Gastrocnemius medialis (tissue), 4 donors: Measurements from ENCODE around the gene COL27A1. TPM values are rescaled to one million over a fixed set of nuclear protein-coding genes. Genes with fewer than 3 reads are reported as not detected.

Experiments used
- ATAC-seq, 2 donors: fragments of 150-250 bp; one replicate each; pipeline ENCODE4 v1.9.1; 2016
- DNase-seq, 2 donors: peaks; one replicate each; pipeline ENCODE4 v3.0.0-alpha.2; 2019
- H3K27ac ChIP-seq, 4 donors: fragments of 200-600 bp; sonication (generic); 1 replicate in 1 of 4; 2 replicates in 3 of 4; pipeline ENCODE4 v1.5.1; 2016 to 2018; ENCODE audit warnings: mild to moderate bottlenecking in 2 of 4, moderate library complexity in 1 of 4
- H3K27me3 ChIP-seq, 3 donors: fragments of 200-600 bp; sonication (generic) in 2 of 3; 1 replicate in 1 of 3; 2 replicates in 2 of 3; pipeline versions ENCODE4 v1.5.1 to v1.6.0; 2016 to 2019; ENCODE audit warnings: mild to moderate bottlenecking in 1 of 3, moderate library complexity in 1 of 3
- H3K36me3 ChIP-seq, 2 donors: fragments of 200-600 bp; sonication (generic) in 1 of 2; one replicate each; pipeline ENCODE4 v1.5.1; 2017 to 2018
- H3K4me1 ChIP-seq, 2 donors: fragments of 200-600 bp; sonication (generic) in 1 of 2; one replicate each; pipeline ENCODE4 v1.5.1; 2016 to 2017; ENCODE audit warnings: mild to moderate bottlenecking in 2 of 2
- H3K4me3 ChIP-seq, 4 donors: fragments of 200-600 bp; sonication (generic) in 3 of 4; 1 replicate in 1 of 4; 2 replicates in 3 of 4; pipeline ENCODE4 v1.5.1; 2016 to 2019; ENCODE audit warnings: mild to moderate bottlenecking in 2 of 4
- H3K9me3 ChIP-seq, 3 donors: fragments of 200-600 bp; sonication (generic) in 2 of 3; 1 replicate in 1 of 3; 2 replicates in 2 of 3; pipeline ENCODE4 v1.5.1; 2016 to 2019
- POLR2A ChIP-seq, 2 donors: fragments of 450-650 bp; IDR thresholded peaks; one replicate each; pipeline ENCODE4 v1.6.1; 2017; ENCODE audit warnings: antibody characterized with exemption in 2 of 2, mild to moderate bottlenecking in 2 of 2, moderate library complexity in 2 of 2
- in situ Hi-C, 4 donors: fragments of 200-750 bp; cut with MboI; loops; one replicate each; pipeline versions ENCODE4 v1.15.0 to v1.8.0; 2017; ENCODE audit warnings: low sequenced_read_pairs in 4 of 4
- intact Hi-C: fragments of 100-400 bp; cut with DNase I; formaldehyde crosslinking; loops from one replicate; pipeline ENCODE4 v1.15.1; 2023; ENCODE audit warnings: low total_unique reads
- total RNA-seq, 4 donors: library from RNA; depleted of rRNA; stranded (reverse); fragments of >200 nt; gene quantifications; one replicate each; pipeline versions ENCODE4 v1.1.0 to v1.2.3, GENCODE V29; 2016
- TF ChIP-seq, protein P1 (sequence below), 5 experiments: fragments of 450-650 bp in 3 of 5; fragments of 200-600 bp in 2 of 5; sonication (generic) in 2 of 5; IDR thresholded peaks in 4 of 5; conservative IDR thresholded peaks in 1 of 5; 1 replicate in 4 of 5; 2 replicates in 1 of 5; pipeline ENCODE4 v1.5.1; 2016 to 2019; ENCODE audit warnings: antibody characterized with exemption in 5 of 5, mild to moderate bottlenecking in 3 of 5, moderate library complexity in 3 of 5

The COL27A1 gene
- total RNA-seq, 4 donors from 2014 or later, result 0.42 to 1.4 (median 0.95) TPM

DNA sequence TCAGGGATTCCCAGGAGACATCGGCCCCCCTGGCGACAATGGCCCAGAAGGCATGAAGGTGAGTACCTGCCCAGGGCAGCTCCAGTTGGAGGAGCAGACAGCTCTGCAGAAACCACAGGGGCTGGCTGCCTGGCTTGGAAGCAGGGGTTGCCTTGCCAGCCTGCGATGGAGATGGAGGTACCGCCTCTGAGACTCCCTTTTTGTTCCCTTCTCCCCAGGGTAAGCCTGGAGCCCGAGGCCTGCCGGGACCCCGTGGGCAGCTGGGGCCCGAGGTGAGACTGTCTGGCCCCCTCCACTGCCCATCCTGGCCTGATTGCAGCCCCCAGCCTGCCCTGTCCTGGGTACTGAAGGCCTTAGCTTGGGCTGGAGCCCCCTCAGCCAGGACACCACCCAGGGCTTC is 84.9 kb downstream of the COL27A1 start:
- Histone ChIP-seq H3K4me1 (peaks cover 7 to 16% of the 10 kb centered on the region in 2 donors), H3K9me3 (no peaks in the 10 kb centered on the region), H3K27me3 (no peaks in the 10 kb centered on the region), H3K36me3 (no peaks in the 10 kb centered on the region), H3K4me3 (no peak overlapping the region), H3K27ac (no peak overlapping the region)
- in situ Hi-C loops, result no loop called here
- TF ChIP-seq, protein P1, sequence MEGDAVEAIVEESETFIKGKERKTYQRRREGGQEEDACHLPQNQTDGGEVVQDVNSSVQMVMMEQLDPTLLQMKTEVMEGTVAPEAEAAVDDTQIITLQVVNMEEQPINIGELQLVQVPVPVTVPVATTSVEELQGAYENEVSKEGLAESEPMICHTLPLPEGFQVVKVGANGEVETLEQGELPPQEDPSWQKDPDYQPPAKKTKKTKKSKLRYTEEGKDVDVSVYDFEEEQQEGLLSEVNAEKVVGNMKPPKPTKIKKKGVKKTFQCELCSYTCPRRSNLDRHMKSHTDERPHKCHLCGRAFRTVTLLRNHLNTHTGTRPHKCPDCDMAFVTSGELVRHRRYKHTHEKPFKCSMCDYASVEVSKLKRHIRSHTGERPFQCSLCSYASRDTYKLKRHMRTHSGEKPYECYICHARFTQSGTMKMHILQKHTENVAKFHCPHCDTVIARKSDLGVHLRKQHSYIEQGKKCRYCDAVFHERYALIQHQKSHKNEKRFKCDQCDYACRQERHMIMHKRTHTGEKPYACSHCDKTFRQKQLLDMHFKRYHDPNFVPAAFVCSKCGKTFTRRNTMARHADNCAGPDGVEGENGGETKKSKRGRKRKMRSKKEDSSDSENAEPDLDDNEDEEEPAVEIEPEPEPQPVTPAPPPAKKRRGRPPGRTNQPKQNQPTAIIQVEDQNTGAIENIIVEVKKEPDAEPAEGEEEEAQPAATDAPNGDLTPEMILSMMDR (IDR thresholded peaks at IDR 0.05 in 4 of 5, conservative IDR thresholded peaks at IDR 0.05 in 1 of 5), result no peak
- TF ChIP-seq POLR2A (IDR thresholded peaks at IDR 0.05), result no peak
- intact Hi-C loops, result no loop called here
- ATAC-seq (no peak), DNase-seq (no peak)

DNA sequence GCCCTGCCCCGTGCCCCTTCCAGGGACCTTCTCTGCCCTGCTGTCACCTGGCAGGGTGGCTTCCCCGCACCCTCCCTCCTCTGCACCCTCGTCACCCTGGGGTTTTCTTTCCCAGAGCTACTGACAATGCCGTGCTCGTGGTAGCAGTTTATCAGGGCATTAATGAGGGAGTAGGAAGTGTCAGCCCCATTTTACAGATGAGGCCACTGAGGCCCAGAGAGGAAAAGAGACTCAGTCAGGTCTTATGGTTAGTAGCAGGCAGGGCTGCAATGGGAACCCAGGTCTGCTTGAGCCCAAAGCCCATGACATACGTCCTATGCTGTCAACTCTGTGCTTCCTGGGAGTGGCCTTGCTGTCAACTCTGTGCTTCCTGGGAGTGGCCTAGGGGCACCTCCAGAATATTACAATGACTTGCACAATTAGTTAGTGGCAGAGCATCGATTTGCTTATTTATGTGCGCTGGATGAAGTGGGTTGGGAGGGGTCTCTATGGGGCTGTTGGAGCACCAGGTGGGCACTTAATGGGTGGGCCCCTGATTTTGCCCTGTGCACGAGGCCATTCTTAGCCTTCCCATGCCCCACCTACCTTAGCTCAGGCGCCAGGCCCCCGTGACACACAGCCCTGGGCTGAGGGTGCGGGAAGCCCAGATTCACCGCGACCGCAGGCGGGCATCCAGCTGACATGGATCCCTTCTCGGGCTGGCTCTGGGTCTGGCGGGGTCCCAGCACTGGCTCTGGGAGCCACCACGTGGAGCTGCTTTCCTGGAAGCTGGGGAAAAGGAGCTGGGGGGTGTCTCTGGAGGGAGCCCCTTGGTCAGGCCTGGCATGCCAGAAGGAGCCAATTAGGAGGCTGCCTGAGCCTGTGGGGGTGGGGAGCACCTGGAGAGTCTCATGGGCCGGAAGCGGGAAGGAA is 85.6 kb downstream of the COL27A1 start:
- in situ Hi-C loops, result no loop called here
- Histone ChIP-seq H3K36me3 (no peaks in the 10 kb centered on the region), H3K4me3 (no peak overlapping the region), H3K27me3 (no peaks in the 10 kb centered on the region), H3K4me1 (peaks cover 7 to 16% of the 10 kb centered on the region in 2 donors), H3K27ac (no peak overlapping the region), H3K9me3 (no peaks in the 10 kb centered on the region)
- ATAC-seq, result peak; percentile 45 to 76
- intact Hi-C loops, result no loop called here
- TF ChIP-seq, protein P1 (IDR thresholded peaks at IDR 0.05 in 4 of 5, conservative IDR thresholded peaks at IDR 0.05 in 1 of 5), result no peak
- TF ChIP-seq POLR2A (IDR thresholded peaks at IDR 0.05), result no peak
- peak; percentile 45 to 63 for DNase-seq

DNA sequence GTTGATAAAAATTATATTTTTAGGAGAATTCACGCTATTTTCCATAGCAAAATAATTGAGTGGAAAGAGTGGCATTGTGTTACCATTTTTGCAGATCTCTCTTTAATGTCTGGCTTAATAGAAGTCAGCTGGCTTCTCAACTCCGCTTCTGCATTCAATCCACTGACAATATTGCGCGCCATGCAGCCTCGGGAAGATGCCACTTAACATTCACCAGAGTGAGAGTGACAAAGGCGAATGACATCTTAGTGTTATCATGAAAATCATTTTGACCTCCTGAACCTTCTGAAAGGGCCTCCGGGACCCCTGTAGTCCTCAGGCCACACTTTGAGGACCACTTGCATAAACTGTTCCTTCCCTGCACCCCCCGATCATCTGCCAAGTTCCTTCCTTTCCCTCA is 87.5 kb downstream of the COL27A1 start:
- H3K4me1 ChIP-seq, result peaks cover 21 to 32% of the 10 kb centered on the region in 2 donors
- in situ Hi-C loops, result no loop called here
- TF ChIP-seq, protein P1 (IDR thresholded peaks at IDR 0.05 in 4 of 5, conservative IDR thresholded peaks at IDR 0.05 in 1 of 5), result no peak
- TF ChIP-seq POLR2A (IDR thresholded peaks at IDR 0.05), result no peak
- intact Hi-C loops, result no loop called here
- H3K4me3 ChIP-seq, result no peak overlapping the region
- no peaks in the 10 kb centered on the region for H3K36me3 ChIP-seq
- no peaks in the 10 kb centered on the region for H3K9me3 ChIP-seq
- H3K27ac ChIP-seq, result no peak overlapping the region
- no peaks in the 10 kb centered on the region for H3K27me3 ChIP-seq
- DNase-seq, result no peak
- no peak for ATAC-seq

DNA sequence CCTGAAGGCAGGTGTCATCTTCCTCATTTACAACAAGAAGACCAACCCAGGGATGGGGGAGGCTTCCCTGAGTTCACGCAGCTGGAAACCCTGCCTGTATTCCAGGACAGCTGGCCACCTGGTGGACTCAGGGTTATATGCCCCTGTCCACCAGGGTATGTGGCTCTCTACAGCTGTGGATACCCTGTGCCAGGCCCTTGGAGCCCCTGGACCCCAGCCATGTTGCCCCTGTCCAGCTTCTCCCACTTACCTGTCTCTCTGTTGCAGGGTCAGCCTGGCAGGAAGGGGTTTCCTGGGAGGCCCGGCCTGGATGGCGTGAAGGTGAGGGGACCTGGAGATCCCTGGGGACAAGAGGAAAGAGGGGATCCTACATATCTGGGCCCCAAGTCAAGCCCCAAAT is 87.9 kb downstream of the COL27A1 start:
- H3K9me3 ChIP-seq, result no peaks in the 10 kb centered on the region
- peaks cover 25 to 32% of the 10 kb centered on the region in 2 donors for H3K4me1 ChIP-seq
- no peak overlapping the region for H3K4me3 ChIP-seq
- ATAC-seq (no peak), DNase-seq (no peak)
- intact Hi-C loops, result no loop called here
- TF ChIP-seq, protein P1 (IDR thresholded peaks at IDR 0.05 in 4 of 5, conservative IDR thresholded peaks at IDR 0.05 in 1 of 5), result no peak
- TF ChIP-seq POLR2A (IDR thresholded peaks at IDR 0.05), result no peak
- in situ Hi-C loops, result no loop called here
- no peaks in the 10 kb centered on the region for H3K36me3 ChIP-seq
- no peak overlapping the region for H3K27ac ChIP-seq
- no peaks in the 10 kb centered on the region for H3K27me3 ChIP-seq
